ENCODE results near the gene NFATC3.

The NFATC3 gene

DNA sequence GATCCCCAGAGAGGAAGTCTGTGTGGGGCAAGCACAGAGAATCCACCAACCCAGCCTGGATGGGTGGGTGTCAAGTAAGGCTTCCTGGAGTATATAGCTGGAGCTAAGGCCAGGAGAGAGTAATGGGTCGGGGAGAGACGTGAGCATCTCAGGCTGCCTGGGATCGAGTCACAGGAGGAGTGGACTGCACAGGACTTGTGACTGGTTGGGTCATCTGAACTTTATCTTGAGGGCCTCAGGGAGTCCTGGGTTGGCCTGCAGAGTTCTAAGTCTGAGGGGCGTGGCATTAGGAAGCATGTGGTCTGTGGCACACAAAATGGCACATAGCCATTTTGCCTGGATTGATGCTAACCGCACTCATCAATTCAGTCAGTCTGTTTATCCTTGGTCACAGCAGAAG lies 161.5 kb downstream of the NFATC3 start:
- DNase-seq (ENCODE audit: low spot score in 2 of 2) (no peak), ATAC-seq (ENCODE audit: low read depth) (no peak)
- no peaks in the 10 kb centered on the region for H3K9me3 Mint-ChIP-seq
- H3K4me1 Mint-ChIP-seq = peaks cover 28% of the 10 kb centered on the region
- H3K36me3 Mint-ChIP-seq = peaks cover 8% of the 10 kb centered on the region
- H3K27ac Mint-ChIP-seq = no peak overlapping the region
- peak overlapping the region; percentile 99 for H3K4me3 Mint-ChIP-seq
- no peaks in the 10 kb centered on the region for H3K27me3 Mint-ChIP-seq

GRCh38 chr16:68247400-68247799 lies 162.2 kb downstream of the NFATC3 start:
- Mint-ChIP-seq H3K36me3 (peaks cover 10% of the 10 kb centered on the region), H3K9me3 (no peaks in the 10 kb centered on the region), H3K4me3 (peak overlapping the region; percentile 15), H3K4me1 (peaks cover 31% of the 10 kb centered on the region), H3K27ac (no peak overlapping the region), H3K27me3 (no peaks in the 10 kb centered on the region)
- DNase-seq (ENCODE audit: low spot score in 2 of 2) = no peak
- no peak for ATAC-seq (ENCODE audit: low read depth)

DNA sequence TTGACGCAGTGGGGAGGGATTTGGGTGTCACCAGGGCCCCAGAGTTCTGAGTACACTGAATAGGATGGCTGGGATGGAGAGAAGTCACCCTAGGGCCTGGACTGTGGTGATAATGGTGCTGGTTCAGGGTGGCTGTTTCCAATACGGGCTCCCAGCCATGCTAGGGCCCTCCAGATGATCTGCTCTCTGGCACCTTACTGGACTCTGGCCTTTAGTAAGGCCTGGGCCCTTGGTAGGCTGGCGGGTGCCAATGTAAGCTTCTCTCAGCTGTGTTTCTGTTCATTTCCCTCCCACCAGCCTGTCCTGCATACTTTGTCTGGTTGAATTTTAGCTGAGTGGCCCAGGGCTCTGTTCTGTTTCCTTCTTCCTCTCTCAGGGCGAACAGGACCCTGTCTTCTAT lies 162.8 kb downstream of the NFATC3 start:
- peaks cover 31% of the 10 kb centered on the region for H3K4me1 Mint-ChIP-seq
- no peaks in the 10 kb centered on the region for H3K9me3 Mint-ChIP-seq
- no peak overlapping the region for H3K4me3 Mint-ChIP-seq
- DNase-seq (ENCODE audit: low spot score in 2 of 2) = no peak
- peaks cover 10% of the 10 kb centered on the region for H3K36me3 Mint-ChIP-seq
- no peak for ATAC-seq (ENCODE audit: low read depth)
- no peak overlapping the region for H3K27ac Mint-ChIP-seq
- H3K27me3 Mint-ChIP-seq = no peaks in the 10 kb centered on the region

- DNase-seq (ENCODE audit: low spot score in 2 of 2) = no peak
- ATAC-seq (ENCODE audit: low read depth) = no peak
- Mint-ChIP-seq H3K9me3 (no peaks in the 10 kb centered on the region), H3K27ac (no peak overlapping the region), H3K4me1 (peaks cover 27% of the 10 kb centered on the region), H3K27me3 (no peaks in the 10 kb centered on the region), H3K4me3 (no peak overlapping the region), H3K36me3 (peaks cover 12% of the 10 kb centered on the region)
Observed at GRCh38 chr16:68249371-68249770, 164.2 kb downstream of the NFATC3 start.

DNA sequence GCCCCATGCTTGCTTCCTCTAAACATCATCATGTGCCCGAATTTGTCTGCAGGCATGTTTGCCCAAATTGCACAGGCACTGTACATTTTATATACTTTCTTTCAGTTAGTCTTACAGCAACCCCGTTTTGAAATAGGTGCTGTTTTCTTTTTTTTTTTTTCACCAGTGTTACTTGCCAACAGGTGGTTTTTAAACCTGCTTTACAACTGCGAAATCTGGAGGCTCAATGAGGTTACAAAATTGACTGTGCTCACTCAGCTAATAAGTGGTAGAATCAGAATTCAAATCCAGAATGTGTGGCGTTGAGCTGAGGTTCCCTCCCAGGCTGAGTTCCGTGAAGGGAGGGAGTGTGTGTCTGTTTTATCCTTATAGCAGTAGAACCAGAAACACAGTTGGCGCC lies 165.8 kb downstream of the NFATC3 start:
- no peak for DNase-seq (ENCODE audit: low spot score in 2 of 2)

DNA sequence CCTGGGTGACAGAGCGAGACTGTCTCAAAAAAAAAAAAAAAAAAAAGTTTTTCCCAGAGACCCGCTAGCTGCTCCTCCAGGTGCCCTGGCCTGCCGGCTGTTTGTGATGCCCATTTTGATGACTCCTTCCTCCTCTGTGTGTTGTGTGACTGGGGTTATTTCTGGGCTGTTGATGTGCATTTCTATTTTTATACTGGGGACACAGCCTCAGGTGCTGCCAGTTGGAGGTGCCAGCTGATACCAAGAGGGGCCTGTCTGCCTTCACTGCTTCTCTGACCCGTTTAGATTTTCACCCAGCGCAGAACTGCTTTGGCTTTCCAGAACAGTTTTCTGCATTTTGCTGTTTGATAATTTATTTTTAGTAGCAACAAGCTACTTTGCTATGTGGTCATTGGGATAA lies 166.7 kb downstream of the NFATC3 start:
- peaks cover 12% of the 10 kb centered on the region for H3K36me3 Mint-ChIP-seq
- H3K27me3 Mint-ChIP-seq = no peaks in the 10 kb centered on the region
- DNase-seq (ENCODE audit: low spot score in 2 of 2) = no peak
- peaks cover 11% of the 10 kb centered on the region for H3K4me1 Mint-ChIP-seq
- peak; percentile 17 for ATAC-seq (ENCODE audit: low read depth)
- H3K27ac Mint-ChIP-seq = no peak overlapping the region
- no peak overlapping the region for H3K4me3 Mint-ChIP-seq
- H3K9me3 Mint-ChIP-seq = no peaks in the 10 kb centered on the region

More for the DNA sequence above, 165.8 kb downstream of the NFATC3 start:
- peaks cover 12% of the 10 kb centered on the region for H3K36me3 Mint-ChIP-seq
- peaks cover 19% of the 10 kb centered on the region for H3K4me1 Mint-ChIP-seq
- no peaks in the 10 kb centered on the region for H3K9me3 Mint-ChIP-seq
- no peak overlapping the region for H3K27ac Mint-ChIP-seq
- H3K27me3 Mint-ChIP-seq = no peaks in the 10 kb centered on the region
- H3K4me3 Mint-ChIP-seq = no peak overlapping the region
- no peak for ATAC-seq (ENCODE audit: low read depth)

DNA sequence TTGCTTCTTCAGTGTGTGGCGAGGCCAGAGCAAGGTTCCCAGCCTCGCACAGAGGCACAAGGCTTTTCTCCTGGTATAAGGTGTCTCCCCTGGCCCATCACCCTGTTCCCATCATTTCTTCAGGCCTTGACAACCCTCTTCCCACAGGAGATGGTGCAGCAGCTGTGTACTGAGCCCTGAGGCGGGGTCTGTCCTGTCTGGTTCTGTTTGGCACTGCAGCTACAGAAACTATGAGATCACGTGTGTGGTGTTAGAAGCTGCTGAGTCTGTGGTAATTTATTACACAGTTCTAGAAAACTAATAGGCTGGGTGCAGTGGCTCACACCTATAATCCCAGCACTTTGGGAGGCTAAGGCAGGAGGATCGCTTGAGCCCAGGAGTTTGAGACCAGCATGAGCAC lies 167.2 kb downstream of the NFATC3 start:
- DNase-seq (ENCODE audit: low spot score in 2 of 2) (no peak), ATAC-seq (ENCODE audit: low read depth) (no peak)
- Mint-ChIP-seq H3K4me3 (no peak overlapping the region), H3K27me3 (no peaks in the 10 kb centered on the region), H3K9me3 (no peaks in the 10 kb centered on the region), H3K36me3 (peaks cover 12% of the 10 kb centered on the region), H3K27ac (peak overlapping the region; percentile 8), H3K4me1 (peaks cover 8% of the 10 kb centered on the region)

- Mint-ChIP-seq H3K36me3 (peaks cover 14% of the 10 kb centered on the region), H3K9me3 (no peaks in the 10 kb centered on the region), H3K4me3 (no peak overlapping the region), H3K27me3 (no peaks in the 10 kb centered on the region), H3K27ac (no peak overlapping the region), H3K4me1 (peaks cover 14% of the 10 kb centered on the region)
- ATAC-seq (ENCODE audit: low read depth) (no peak), DNase-seq (ENCODE audit: low spot score in 2 of 2) (no peak)
Observed at GRCh38 chr16:68253721-68254120, 168.6 kb downstream of the NFATC3 start.

DNA sequence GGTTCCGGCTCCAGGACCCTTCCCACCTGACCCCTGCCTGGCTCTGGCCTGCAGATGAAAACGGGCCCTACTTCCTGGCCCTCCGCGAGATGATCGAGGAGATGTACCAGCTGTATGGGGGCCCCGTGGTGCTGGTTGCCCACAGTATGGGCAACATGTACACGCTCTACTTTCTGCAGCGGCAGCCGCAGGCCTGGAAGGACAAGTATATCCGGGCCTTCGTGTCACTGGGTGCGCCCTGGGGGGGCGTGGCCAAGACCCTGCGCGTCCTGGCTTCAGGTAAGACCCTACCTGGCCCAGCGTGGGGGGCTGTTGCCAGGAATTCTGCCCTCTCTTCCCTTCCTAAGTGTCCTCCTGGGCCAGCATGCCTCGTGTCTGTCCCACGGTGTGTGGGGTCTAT lies 170.5 kb downstream of the NFATC3 start:
- peaks cover 14% of the 10 kb centered on the region for H3K4me1 Mint-ChIP-seq
- H3K27ac Mint-ChIP-seq = no peak overlapping the region
- ATAC-seq (ENCODE audit: low read depth) = no peak
- H3K36me3 Mint-ChIP-seq = peaks cover 10% of the 10 kb centered on the region
- no peaks in the 10 kb centered on the region for H3K9me3 Mint-ChIP-seq
- no peak overlapping the region for H3K4me3 Mint-ChIP-seq
- no peaks in the 10 kb centered on the region for H3K27me3 Mint-ChIP-seq
- no peak for DNase-seq (ENCODE audit: low spot score in 2 of 2)

DNA sequence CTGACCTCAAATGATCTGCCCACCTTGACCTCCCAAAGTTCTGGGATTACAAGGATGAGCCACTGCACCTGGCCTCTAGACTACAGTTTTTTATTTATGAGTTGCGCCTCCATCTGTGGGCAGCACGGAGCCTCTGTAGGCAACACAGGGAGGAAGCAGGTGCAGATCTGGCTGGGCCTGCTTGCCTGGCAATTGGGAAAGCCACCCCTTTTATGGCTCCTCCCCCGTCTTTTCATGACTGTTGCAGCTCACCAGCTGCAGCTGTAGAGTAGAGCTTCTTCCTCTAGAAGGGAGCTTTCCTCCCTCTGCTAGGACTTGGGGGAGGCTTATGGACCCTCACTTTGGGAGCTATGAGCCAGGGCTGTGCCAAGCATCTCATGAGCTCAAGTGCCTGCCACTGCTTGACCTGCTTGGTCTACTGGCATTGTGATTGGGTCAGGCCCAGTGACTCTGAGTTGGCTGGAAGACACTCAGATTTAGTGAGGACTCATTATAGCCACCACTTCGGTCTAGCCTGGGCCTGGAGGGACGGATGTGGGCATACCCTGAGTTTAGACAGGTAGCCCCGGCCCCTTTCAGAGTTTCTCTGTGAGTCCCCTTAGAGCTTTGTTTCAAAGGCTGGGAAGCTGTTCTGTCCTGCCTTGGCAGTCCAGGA lies 172.2 kb downstream of the NFATC3 start:
- H3K4me3 Mint-ChIP-seq = no peak overlapping the region
- no peaks in the 10 kb centered on the region for H3K27me3 Mint-ChIP-seq
- no peaks in the 10 kb centered on the region for H3K9me3 Mint-ChIP-seq
- H3K36me3 Mint-ChIP-seq = peaks cover 5% of the 10 kb centered on the region
- H3K4me1 Mint-ChIP-seq = peaks cover 18% of the 10 kb centered on the region
- H3K27ac Mint-ChIP-seq = peak overlapping the region; percentile 82
- ATAC-seq (ENCODE audit: low read depth) = peak; percentile 95
- peak; percentile 46 to 61 for DNase-seq (ENCODE audit: low spot score in 2 of 2)

GRCh38 chr16:68257906-68258800 lies 173.0 kb downstream of the NFATC3 start:
- no peaks in the 10 kb centered on the region for H3K27me3 Mint-ChIP-seq
- no peaks in the 10 kb centered on the region for H3K9me3 Mint-ChIP-seq
- no peak for DNase-seq (ENCODE audit: low spot score in 2 of 2)
- peaks cover 20% of the 10 kb centered on the region for H3K4me1 Mint-ChIP-seq
- peak overlapping the region; percentile 82 for H3K27ac Mint-ChIP-seq
- H3K36me3 Mint-ChIP-seq = peaks cover 3% of the 10 kb centered on the region
- H3K4me3 Mint-ChIP-seq = no peak overlapping the region
- ATAC-seq (ENCODE audit: low read depth) = no peak

DNA sequence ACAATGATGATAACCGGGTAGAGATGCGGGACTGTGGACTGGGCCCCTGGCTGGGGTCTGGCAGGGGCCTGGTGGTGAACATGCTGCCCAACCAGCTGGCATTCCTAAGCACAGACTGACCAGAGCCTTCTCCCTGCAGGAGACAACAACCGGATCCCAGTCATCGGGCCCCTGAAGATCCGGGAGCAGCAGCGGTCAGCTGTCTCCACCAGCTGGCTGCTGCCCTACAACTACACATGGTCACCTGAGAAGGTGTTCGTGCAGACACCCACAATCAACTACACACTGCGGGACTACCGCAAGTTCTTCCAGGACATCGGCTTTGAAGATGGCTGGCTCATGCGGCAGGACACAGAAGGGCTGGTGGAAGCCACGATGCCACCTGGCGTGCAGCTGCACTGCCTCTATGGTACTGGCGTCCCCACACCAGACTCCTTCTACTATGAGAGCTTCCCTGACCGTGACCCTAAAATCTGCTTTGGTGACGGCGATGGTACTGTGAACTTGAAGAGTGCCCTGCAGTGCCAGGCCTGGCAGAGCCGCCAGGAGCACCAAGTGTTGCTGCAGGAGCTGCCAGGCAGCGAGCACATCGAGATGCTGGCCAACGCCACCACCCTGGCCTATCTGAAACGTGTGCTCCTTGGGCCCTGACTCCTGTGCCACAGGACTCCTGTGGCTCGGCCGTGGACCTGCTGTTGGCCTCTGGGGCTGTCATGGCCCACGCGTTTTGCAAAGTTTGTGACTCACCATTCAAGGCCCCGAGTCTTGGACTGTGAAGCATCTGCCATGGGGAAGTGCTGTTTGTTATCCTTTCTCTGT lies 174.0 kb downstream of the NFATC3 start:
- ATAC-seq (ENCODE audit: low read depth) = no peak
- H3K36me3 Mint-ChIP-seq = peaks cover 3% of the 10 kb centered on the region
- H3K27ac Mint-ChIP-seq = no peak overlapping the region
- H3K4me3 Mint-ChIP-seq = no peak overlapping the region
- H3K4me1 Mint-ChIP-seq = peaks cover 28% of the 10 kb centered on the region
- H3K27me3 Mint-ChIP-seq = no peaks in the 10 kb centered on the region
- DNase-seq (ENCODE audit: low spot score in 2 of 2) = no peak
- H3K9me3 Mint-ChIP-seq = no peaks in the 10 kb centered on the region

- DNase-seq (ENCODE audit: low spot score in 2 of 2) (no peak), ATAC-seq (ENCODE audit: low read depth) (peak; percentile 0)
- H3K9me3 Mint-ChIP-seq = no peaks in the 10 kb centered on the region
- H3K27me3 Mint-ChIP-seq = no peaks in the 10 kb centered on the region
- H3K4me1 Mint-ChIP-seq = peaks cover 37% of the 10 kb centered on the region
- peaks cover 3% of the 10 kb centered on the region for H3K36me3 Mint-ChIP-seq
- H3K27ac Mint-ChIP-seq = peak overlapping the region; percentile 91
- peak overlapping the region; percentile 83 for H3K4me3 Mint-ChIP-seq
Observed at GRCh38 chr16:68263559-68264127, 178.5 kb downstream of the NFATC3 start.
